Activated CD4-positive, alpha-beta memory T cell treated with anti-CD3 and anti-CD28 coated beads, Interleukin-2, amount 10 ng/mL, durations not matched to agents 7 days and 5 days (primary cell): Measurements from ENCODE around the gene CFH. TPM values are rescaled to one million over a fixed set of nuclear protein-coding genes. Genes with fewer than 3 reads are reported as not detected.
"Not testable (repeated sequence)": the region's sequence is repeated elsewhere in the genome, so short reads cannot be mapped to it uniquely, and the experiment has no call there.

Experiments
- CTCF ChIA-PET: fragments of 350-600 bp; sonication (Branson Sonifier 250); formaldehyde crosslinking; loops from one replicate; lab custom pipeline; 2021; ENCODE audit warnings: antibody characterized with exemption, inconsistent platforms; lab: Charles Lee
- POLR2A ChIA-PET: fragments of 350-600 bp; sonication (Branson Sonifier 250); formaldehyde crosslinking; loops from one replicate; lab custom pipeline; 2021; ENCODE audit warnings: antibody characterized with exemption; lab: Charles Lee
- DNase-seq: peaks from one replicate; pipeline ENCODE4 v3.0.0-alpha.2; 2020
- H3K27ac Mint-ChIP-seq: one replicate; pipeline ENCODE4 v1.8.0; 2021; ENCODE audit warnings: mild to moderate bottlenecking, mixed read lengths
- H3K27me3 Mint-ChIP-seq: one replicate; pipeline ENCODE4 v1.8.0; 2021; ENCODE audit warnings: mixed read lengths
- H3K36me3 Mint-ChIP-seq: one replicate; pipeline ENCODE4 v1.8.0; 2021; ENCODE audit warnings: low read depth, mixed read lengths
- H3K4me1 Mint-ChIP-seq: one replicate; pipeline ENCODE4 v1.8.0; 2021; ENCODE audit warnings: mixed read lengths
- H3K4me3 Mint-ChIP-seq: one replicate; pipeline ENCODE4 v1.8.0; 2021; ENCODE audit warnings: mild to moderate bottlenecking, mixed read lengths
- H3K9me3 Mint-ChIP-seq: one replicate; pipeline ENCODE4 v1.8.0; 2021; ENCODE audit warnings: mixed read lengths
- total RNA-seq, 2 experiments: library from RNA; stranded (reverse); gene quantifications; one replicate each; pipeline ENCODE4 v1.2.3, GENCODE V29; 2021

The CFH gene
- total RNA-seq, 2 experiments from 2014 or later, result 22.9 to 23.6 TPM

GRCh38 chr1:196733091-196733970 lies 81.5 kb downstream of the CFH start:
- peaks cover 5% of the 10 kb centered on the region for H3K36me3 Mint-ChIP-seq
- peaks cover 6% of the 10 kb centered on the region for H3K9me3 Mint-ChIP-seq
- no peaks in the 10 kb centered on the region for H3K4me1 Mint-ChIP-seq
- CTCF ChIA-PET, result no interaction called here
- no peak overlapping the region for H3K27ac Mint-ChIP-seq
- POLR2A ChIA-PET, result no interaction called here
- no peak overlapping the region for H3K4me3 Mint-ChIP-seq
- no peak for DNase-seq
- no peaks in the 10 kb centered on the region for H3K27me3 Mint-ChIP-seq

GRCh38 chr1:196734006-196734405 lies 82.2 kb downstream of the CFH start:
- Mint-ChIP-seq H3K4me3 (no peak overlapping the region), H3K27ac (no peak overlapping the region), H3K9me3 (peaks cover 9% of the 10 kb centered on the region), H3K36me3 (peaks cover 5% of the 10 kb centered on the region), H3K4me1 (no peaks in the 10 kb centered on the region), H3K27me3 (no peaks in the 10 kb centered on the region)
- DNase-seq, result no peak
- POLR2A ChIA-PET, result no interaction called here
- CTCF ChIA-PET, result no interaction called here

GRCh38 chr1:196734460-196734859 lies 82.6 kb downstream of the CFH start:
- H3K36me3 Mint-ChIP-seq, result peaks cover 10% of the 10 kb centered on the region
- POLR2A ChIA-PET, result no interaction called here
- no peak overlapping the region for H3K27ac Mint-ChIP-seq
- no peaks in the 10 kb centered on the region for H3K4me1 Mint-ChIP-seq
- H3K4me3 Mint-ChIP-seq, result no peak overlapping the region
- CTCF ChIA-PET, result no interaction called here
- no peaks in the 10 kb centered on the region for H3K27me3 Mint-ChIP-seq
- H3K9me3 Mint-ChIP-seq, result peaks cover 14% of the 10 kb centered on the region
- no peak for DNase-seq

- no peak overlapping the region for H3K4me3 Mint-ChIP-seq
- H3K9me3 Mint-ChIP-seq, result peaks cover 23% of the 10 kb centered on the region
- no peaks in the 10 kb centered on the region for H3K4me1 Mint-ChIP-seq
- no peak overlapping the region for H3K27ac Mint-ChIP-seq
- no peak for DNase-seq
- no peaks in the 10 kb centered on the region for H3K27me3 Mint-ChIP-seq
- POLR2A ChIA-PET, result no interaction called here
- H3K36me3 Mint-ChIP-seq, result peaks cover 14% of the 10 kb centered on the region
- CTCF ChIA-PET, result no interaction called here
Measured at GRCh38 chr1:196738730-196739129, 86.9 kb downstream of the CFH start.

- H3K4me1 Mint-ChIP-seq, H3K27me3 Mint-ChIP-seq, H3K36me3 Mint-ChIP-seq, H3K4me3 Mint-ChIP-seq, DNase-seq, CTCF ChIA-PET, H3K27ac Mint-ChIP-seq, POLR2A ChIA-PET: not testable (repeated sequence)
- H3K9me3 Mint-ChIP-seq, result peaks cover 18% of the 10 kb centered on the region
Measured at GRCh38 chr1:196743244-196743643, 91.4 kb downstream of the CFH start.

- H3K4me1 Mint-ChIP-seq, DNase-seq, H3K36me3 Mint-ChIP-seq, H3K27ac Mint-ChIP-seq, POLR2A ChIA-PET, H3K4me3 Mint-ChIP-seq, H3K9me3 Mint-ChIP-seq, H3K27me3 Mint-ChIP-seq, CTCF ChIA-PET: not testable (repeated sequence)
Measured at GRCh38 chr1:196765019-196765740, 113.3 kb downstream of the CFH start.

- CTCF ChIA-PET, H3K36me3 Mint-ChIP-seq, POLR2A ChIA-PET, H3K4me1 Mint-ChIP-seq, DNase-seq, H3K27me3 Mint-ChIP-seq, H3K4me3 Mint-ChIP-seq, H3K27ac Mint-ChIP-seq, H3K9me3 Mint-ChIP-seq: not testable (repeated sequence)
Measured at GRCh38 chr1:196769823-196770222, 118.0 kb downstream of the CFH start.

GRCh38 chr1:196773713-196774112 lies 121.9 kb downstream of the CFH start:
- Mint-ChIP-seq H3K4me1 (no peaks in the 10 kb centered on the region), H3K36me3 (no peaks in the 10 kb centered on the region), H3K27me3 (no peaks in the 10 kb centered on the region), H3K4me3 (no peak overlapping the region), H3K27ac (no peak overlapping the region), H3K9me3 (no peaks in the 10 kb centered on the region)
- ChIA-PET CTCF (no interaction called here), POLR2A (no interaction called here)
- DNase-seq, result no peak

- ChIA-PET CTCF (no interaction called here), POLR2A (no interaction called here)
- H3K4me1 Mint-ChIP-seq, result no peaks in the 10 kb centered on the region
- no peak overlapping the region for H3K4me3 Mint-ChIP-seq
- H3K9me3 Mint-ChIP-seq, result no peaks in the 10 kb centered on the region
- H3K36me3 Mint-ChIP-seq, result no peaks in the 10 kb centered on the region
- H3K27me3 Mint-ChIP-seq, result no peaks in the 10 kb centered on the region
- H3K27ac Mint-ChIP-seq, result no peak overlapping the region
- DNase-seq, result no peak
Measured at GRCh38 chr1:196774175-196774574, 122.3 kb downstream of the CFH start.

GRCh38 chr1:196774603-196775002 lies 122.8 kb downstream of the CFH start, which contains the start of gene CFHR3:
Gene CFHR3, plus strand, starts transcription at chr1:196774840. Its CDS starts 47 bp downstream, at chr1:196774887.
- DNase-seq, result no peak
- ChIA-PET CTCF (no interaction called here), POLR2A (no interaction called here)
- Mint-ChIP-seq H3K4me1 (no peaks in the 10 kb centered on the region), H3K36me3 (no peaks in the 10 kb centered on the region), H3K27me3 (no peaks in the 10 kb centered on the region), H3K9me3 (no peaks in the 10 kb centered on the region), H3K27ac (no peak within 1 kb of the TSS), H3K4me3 (no peak within 1 kb of the TSS)

- DNase-seq, result no peak
- Mint-ChIP-seq H3K9me3 (no peaks in the 10 kb centered on the region), H3K36me3 (no peaks in the 10 kb centered on the region), H3K27ac (no peak overlapping the region), H3K27me3 (no peaks in the 10 kb centered on the region), H3K4me3 (no peak overlapping the region), H3K4me1 (no peaks in the 10 kb centered on the region)
- POLR2A ChIA-PET, result no interaction called here
- CTCF ChIA-PET, result no interaction called here
Measured at GRCh38 chr1:196777603-196778002, 125.8 kb downstream of the CFH start.

- Mint-ChIP-seq H3K27ac (no peak overlapping the region), H3K36me3 (no peaks in the 10 kb centered on the region), H3K27me3 (no peaks in the 10 kb centered on the region), H3K4me1 (no peaks in the 10 kb centered on the region), H3K4me3 (no peak overlapping the region), H3K9me3 (no peaks in the 10 kb centered on the region)
- POLR2A ChIA-PET, result no interaction called here
- CTCF ChIA-PET, result no interaction called here
- DNase-seq, result no peak
Measured at GRCh38 chr1:196779093-196779492, 127.2 kb downstream of the CFH start.

- DNase-seq, H3K27me3 Mint-ChIP-seq, H3K36me3 Mint-ChIP-seq, H3K4me3 Mint-ChIP-seq, CTCF ChIA-PET, POLR2A ChIA-PET, H3K27ac Mint-ChIP-seq, H3K9me3 Mint-ChIP-seq, H3K4me1 Mint-ChIP-seq: not testable (repeated sequence)
Measured at GRCh38 chr1:196791252-196791651, 139.4 kb downstream of the CFH start.
